HepG2 (cell line): ENCODE data around the gene CASKIN1. TPM values are rescaled to one million over a fixed set of nuclear protein-coding genes. Genes with fewer than 3 reads are reported as not detected.

Experiments used
- ATAC-seq: fragments of 200-7000 bp; cut with Tn5 transposase; 3 replicates; pipeline ENCODE4 v1.9.1; 2020; ENCODE audit warnings: mild to moderate bottlenecking, moderate library complexity
- BruUV-seq: library from RNA; stranded (reverse); fragments of 400-500 nt; replicated peaks from 2 replicates; lab custom pipeline; 2021; lab: Mats Ljungman, UMichigan
- CTCF ChIA-PET: fragments of 300-600 bp; formaldehyde crosslinking; extraction: SDS; loops from one replicate; lab custom pipeline; 2021; ENCODE audit warnings: low total read pairs, inconsistent platforms, low intra/inter-chr PET ratio; lab: Yijun Ruan, JAX
- POLR2A ChIA-PET: fragments of 350-600 bp; sonication (Branson Sonifier 250); formaldehyde crosslinking; loops from one replicate; lab custom pipeline; 2020; ENCODE audit warnings: antibody characterized with exemption, inconsistent platforms; lab: Yijun Ruan, JAX
- DNase-seq: peaks from one replicate; pipeline ENCODE4 v3.0.0-alpha.2; 2015; ENCODE audit warnings: low spot score
- FAIRE-seq: peaks from 3 replicates; lab custom pipeline; 2011; peaks lifted over from hg19 to GRCh38; lab: Jason Lieb, UNC
- H2AFZ ChIP-seq: one replicate; pipeline ENCODE4 v1.6.1; 2011; ENCODE audit warnings: low read length, inconsistent platforms
- H3K27ac ChIP-seq: fragments of 300-600 bp; 3 replicates; pipeline ENCODE4 v1.8.0; 2011; ENCODE audit warnings: mixed run types, mild to moderate bottlenecking, mixed read lengths, low read length, inconsistent platforms; ENCODE audit not compliant: insufficient read depth; ENCODE audit errors: extremely low read length
- H3K27me3 ChIP-seq, 2 experiments: fragments of 200-600 bp in 1 of 2; 2 replicates in 1 of 2; 3 replicates in 1 of 2; pipeline versions ENCODE4 v1.6.0 to v1.8.0; 2011; ENCODE audit warnings: low read length in 2 of 2, mild to moderate bottlenecking in 2 of 2, moderate library complexity in 2 of 2, inconsistent platforms in 1 of 2; ENCODE audit not compliant: insufficient read depth in 2 of 2, control insufficient read depth in 1 of 2
- H3K36me3 ChIP-seq, 2 experiments: fragments of 200-600 bp in 1 of 2; replicated peaks in 1 of 2; 2 replicates in 1 of 2; 3 replicates in 1 of 2; pipeline versions ENCODE4 v1.5.1 to v1.8.0; 2011; ENCODE audit warnings: low read length in 2 of 2, inconsistent platforms in 1 of 2; ENCODE audit not compliant: insufficient read depth in 2 of 2, control insufficient read depth in 1 of 2
- H3K4me1 ChIP-seq: 2 replicates; pipeline ENCODE4 v1.5.1; 2012; ENCODE audit warnings: low read length, inconsistent platforms; ENCODE audit not compliant: insufficient read depth
- H3K4me2 ChIP-seq: 2 replicates; pipeline ENCODE4 v1.6.0; 2011; ENCODE audit warnings: low read depth, low read length, inconsistent platforms
- H3K4me3 ChIP-seq, 3 experiments: fragments of 200-600 bp in 1 of 3; sonication (generic), shearing (Covaris generic) in 1 of 3; replicated peaks in 1 of 3; 2 replicates each; pipeline ENCODE4 v1.5.1; 2011 to 2016; ENCODE audit warnings: low read length in 3 of 3, inconsistent platforms in 2 of 3, low read depth in 2 of 3, mild to moderate bottlenecking in 2 of 3, control low read depth in 1 of 3, mixed read lengths in 1 of 3; ENCODE audit not compliant: insufficient read depth in 1 of 3
- H3K79me2 ChIP-seq: one replicate; pipeline ENCODE4 v1.6.1; 2011; ENCODE audit warnings: low read length, inconsistent platforms; ENCODE audit not compliant: insufficient read depth
- H3K9ac ChIP-seq: 2 replicates; pipeline ENCODE4 v1.6.0; 2011; ENCODE audit warnings: mild to moderate bottlenecking, low read depth, low read length, inconsistent platforms; ENCODE audit not compliant: insufficient read depth
- H3K9me3 ChIP-seq: 2 replicates; pipeline ENCODE4 v1.5.1; 2012; ENCODE audit warnings: mild to moderate bottlenecking, low read length
- H4K20me1 ChIP-seq: 2 replicates; pipeline ENCODE4 v1.6.0; 2011; ENCODE audit warnings: inconsistent platforms, mild to moderate bottlenecking, low read length, moderate library complexity; ENCODE audit not compliant: insufficient read depth
- ZNF121 ChIP-seq: sonication (generic); formaldehyde crosslinking; IDR thresholded peaks from 2 replicates; pipeline ENCODE4 v1.5.0; 2020; ENCODE audit warnings: mild to moderate bottlenecking, missing genetic modification reagents
- WGBS: methylation state at CpG from one replicate; pipeline ENCODE4 v1.1.6; 2017; ENCODE audit warnings: low lambda C conversion rate; 5-methylcytosine and 5-hydroxymethylcytosine counted together
- in situ Hi-C: cut with HindIII; loops from 2 replicates; pipeline ENCODE4 v1.10.0; 2017; ENCODE audit warnings: low pct_unique_long_range_greater_than_20kb; ENCODE audit not compliant: extremely low pct_ligation_motif_present
- intact Hi-C: fragments of 100-400 bp; cut with micrococcal nuclease; formaldehyde crosslinking; loops from one replicate; pipeline ENCODE4 v1.10.0; 2022; ENCODE audit not compliant: unreplicated experiment
- polyA plus RNA-seq, 8 experiments: library from polyadenylated mRNA; depleted of rRNA in 3 of 8; stranded (reverse) in 7 of 8; unstranded in 1 of 8; fragments of >200 nt; fragmentation: Illumina TruSeq in 4 of 8; extraction: Trizol in 4 of 8; gene quantifications; 2 replicates each; pipeline versions ENCODE4 v1.2.1 to v1.2.3, GENCODE V29; 2011 to 2016; ENCODE audit warnings: low read depth in 4 of 8, missing spikeins in 1 of 8, mixed read lengths in 1 of 8; ENCODE audit not compliant: insufficient read depth in 1 of 8
- total RNA-seq, 5 experiments: library from RNA; depleted of rRNA; stranded (reverse); fragments of >200 nt; fragmentation: Illumina TruSeq; extraction: Trizol; gene quantifications; 2 replicates each; pipeline ENCODE4 v1.2.3, GENCODE V29; 2016; ENCODE audit warnings: low read depth in 1 of 5
- TF ChIP-seq, protein P1 (sequence below): fragments of 450-650 bp; IDR thresholded peaks from 2 replicates; pipeline ENCODE4 v1.6.1; 2016
- TF ChIP-seq, protein P2 (sequence below): sonication (generic); formaldehyde crosslinking; IDR thresholded peaks from 2 replicates; pipeline ENCODE4 v1.5.0; 2020; ENCODE audit warnings: mild to moderate bottlenecking, missing genetic modification reagents

The CASKIN1 gene
- total and polyA plus RNA-seq, 2 of the 13 experiments (the other 11 are each of a cell fraction or from before 2014, with no cell fraction given), result 1.2 to 2.2 TPM

DNA sequence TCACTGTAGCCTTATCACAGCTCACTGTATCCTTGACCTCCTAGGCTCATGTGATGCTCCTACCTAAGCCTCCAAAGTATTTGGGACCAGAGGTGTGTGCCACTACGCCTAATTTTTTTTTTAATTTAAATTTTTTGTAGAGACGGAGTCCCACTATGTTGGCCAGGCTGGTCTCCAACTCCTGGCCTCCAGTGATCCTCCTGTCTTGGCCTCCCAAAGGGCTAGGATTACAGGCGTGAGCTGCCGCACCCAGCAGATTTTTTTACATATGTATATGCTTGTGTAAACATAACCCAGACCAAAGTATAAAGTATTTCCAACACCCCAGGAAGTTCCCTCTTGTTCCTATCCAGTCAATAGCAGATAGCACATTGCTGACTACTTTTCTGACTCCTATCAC, 19.9 kb upstream of the CASKIN1 start:
- no peak overlapping the region for H3K4me3 ChIP-seq
- no TSS peak for BruUV-seq

More for the DNA sequence above, 19.9 kb upstream of the CASKIN1 start:
- CTCF ChIA-PET, result no interaction called here
- Histone ChIP-seq H3K36me3 (peaks cover 2 to 7% of the 10 kb centered on the region in 2 experiments; a peak in 2 of 5 replicates), H3K9ac (no peak overlapping the region), H2AFZ (no peak overlapping the region), H4K20me1 (0 out of 2 replicates have a peak, but pooled peaks cover 3% of the 10 kb centered on the region), H3K27me3 (no peaks in the 10 kb centered on the region; a peak in 1 of 5 replicates), H3K9me3 (no peaks in the 10 kb centered on the region), H3K27ac (no peak overlapping the region), H3K79me2 (peaks cover 20% of the 10 kb centered on the region), H3K4me1 (peaks cover 63% of the 10 kb centered on the region)
- FAIRE-seq, result no peak
- no peak for DNase-seq
- in situ Hi-C loops, result no loop called here
- no peak for ATAC-seq
- POLR2A ChIA-PET, result interaction anchor here (0.6 to 3.0 kb wide), 5 partner anchors 9 to 35 kb away, joined by 3 to 26 read pairs (median 4); partner anchors contain the start of gene ECI1
- 91% methylated on average over 4 of the region's 4 CpGs for WGBS
- TF ChIP-seq, protein P1, sequence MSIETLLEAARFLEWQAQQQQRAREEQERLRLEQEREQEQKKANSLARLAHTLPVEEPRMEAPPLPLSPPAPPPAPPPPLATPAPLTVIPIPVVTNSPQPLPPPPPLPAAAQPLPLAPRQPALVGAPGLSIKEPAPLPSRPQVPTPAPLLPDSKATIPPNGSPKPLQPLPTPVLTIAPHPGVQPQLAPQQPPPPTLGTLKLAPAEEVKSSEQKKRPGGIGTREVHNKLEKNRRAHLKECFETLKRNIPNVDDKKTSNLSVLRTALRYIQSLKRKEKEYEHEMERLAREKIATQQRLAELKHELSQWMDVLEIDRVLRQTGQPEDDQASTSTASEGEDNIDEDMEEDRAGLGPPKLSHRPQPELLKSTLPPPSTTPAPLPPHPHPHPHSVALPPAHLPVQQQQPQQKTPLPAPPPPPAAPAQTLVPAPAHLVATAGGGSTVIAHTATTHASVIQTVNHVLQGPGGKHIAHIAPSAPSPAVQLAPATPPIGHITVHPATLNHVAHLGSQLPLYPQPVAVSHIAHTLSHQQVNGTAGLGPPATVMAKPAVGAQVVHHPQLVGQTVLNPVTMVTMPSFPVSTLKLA, result no peak
- peak; percentile 16; the same call in 1 of the 2 replicates for TF ChIP-seq ZNF121 (CRISPR knock-in tag)
- TF ChIP-seq, protein P2, sequence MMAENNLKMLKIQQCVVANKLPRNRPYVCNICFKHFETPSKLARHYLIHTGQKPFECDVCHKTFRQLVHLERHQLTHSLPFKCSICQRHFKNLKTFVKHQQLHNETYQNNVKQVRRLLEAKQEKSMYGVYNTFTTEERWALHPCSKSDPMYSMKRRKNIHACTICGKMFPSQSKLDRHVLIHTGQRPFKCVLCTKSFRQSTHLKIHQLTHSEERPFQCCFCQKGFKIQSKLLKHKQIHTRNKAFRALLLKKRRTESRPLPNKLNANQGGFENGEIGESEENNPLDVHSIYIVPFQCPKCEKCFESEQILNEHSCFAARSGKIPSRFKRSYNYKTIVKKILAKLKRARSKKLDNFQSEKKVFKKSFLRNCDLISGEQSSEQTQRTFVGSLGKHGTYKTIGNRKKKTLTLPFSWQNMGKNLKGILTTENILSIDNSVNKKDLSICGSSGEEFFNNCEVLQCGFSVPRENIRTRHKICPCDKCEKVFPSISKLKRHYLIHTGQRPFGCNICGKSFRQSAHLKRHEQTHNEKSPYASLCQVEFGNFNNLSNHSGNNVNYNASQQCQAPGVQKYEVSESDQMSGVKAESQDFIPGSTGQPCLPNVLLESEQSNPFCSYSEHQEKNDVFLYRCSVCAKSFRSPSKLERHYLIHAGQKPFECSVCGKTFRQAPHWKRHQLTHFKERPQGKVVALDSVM (CRISPR knock-in tag), result peak; percentile 98
- TF ChIP-seq, all 625 proteins: peak for 2
- H3K4me2 ChIP-seq, result 0 out of 2 replicates have a peak overlapping the region, but pooled peaks have one; percentile 2
- intact Hi-C loops, result no loop called here
